K562 (cell line): ENCODE measurements around the gene FOXRED2. TPM values are rescaled to one million over a fixed set of nuclear protein-coding genes. Genes with fewer than 3 reads are reported as not detected.

Source experiments
- ARID1B ChIP-seq: fragments of 450-650 bp; IDR thresholded peaks from 2 replicates; pipeline ENCODE4 v1.6.1; 2016; ENCODE audit warnings: antibody characterized with exemption, mild to moderate bottlenecking, inconsistent platforms
- ARNT ChIP-seq, 2 experiments: fragments of 450-650 bp; IDR thresholded peaks; 2 replicates each; pipeline ENCODE4 v1.6.1; 2016; ENCODE audit warnings: mild to moderate bottlenecking in 1 of 2
- BCOR ChIP-seq: fragments of 450-650 bp; IDR thresholded peaks from 2 replicates; pipeline ENCODE4 v1.6.1; 2016
- CHD2 ChIP-seq: IDR thresholded peaks from 2 replicates; pipeline ENCODE4 v1.6.1; 2011; ENCODE audit warnings: low read depth, low read length
- DPF2 ChIP-seq: fragments of 450-650 bp; IDR thresholded peaks from 2 replicates; pipeline ENCODE4 v1.6.1; 2016
- GTF2B ChIP-seq: IDR thresholded peaks from 2 replicates; pipeline ENCODE4 v1.6.1; 2011; ENCODE audit not compliant: insufficient read length; ENCODE audit errors: extremely low read depth
- JUN ChIP-seq, 2 experiments: sonication (generic) in 1 of 2; formaldehyde crosslinking in 1 of 2; IDR thresholded peaks; 2 replicates each; pipeline versions ENCODE4 v1.6.1 to v1.8.0; 2012 to 2022; ENCODE audit warnings: borderline replicate concordance in 2 of 2, mild to moderate bottlenecking in 2 of 2, improper control_type of control experiment in 1 of 2, low read depth in 1 of 2, low read length in 1 of 2, missing genetic modification reagents in 1 of 2
- KLF6 ChIP-seq: fragments of 250-450 bp; sonication (Bioruptor Pico); IDR thresholded peaks from 2 replicates; pipeline ENCODE4 v1.4.0; 2020; ENCODE audit warnings: mild to moderate bottlenecking, moderate library complexity, borderline replicate concordance
- LARP7 ChIP-seq: fragments of 450-650 bp; IDR thresholded peaks from 2 replicates; pipeline ENCODE4 v1.6.1; 2016
- MYNN ChIP-seq, 2 experiments: sonication (generic); formaldehyde crosslinking in 1 of 2; IDR thresholded peaks; 2 replicates each; pipeline versions ENCODE4 v1.5.0 to v1.6.1; 2016 to 2020; ENCODE audit warnings: antibody characterized with exemption in 1 of 2, missing genetic modification reagents in 1 of 2
- NFIX ChIP-seq: fragments of 250-450 bp; sonication (Bioruptor Pico); IDR thresholded peaks from 2 replicates; pipeline ENCODE4 v1.4.0; 2020; ENCODE audit warnings: low read depth, mild to moderate bottlenecking, moderate library complexity
- SMAD1 ChIP-seq: fragments of 150-350 bp; IDR thresholded peaks from 2 replicates; pipeline ENCODE4 v1.6.1; 2014; ENCODE audit warnings: low read length, low read depth; ENCODE audit not compliant: partially characterized antibody
- SREBF1 ChIP-seq: fragments of 150-350 bp; IDR thresholded peaks from 2 replicates; pipeline ENCODE4 v1.6.1; 2014; ENCODE audit warnings: antibody characterized with exemption, low read depth, low read length, borderline replicate concordance
- U2AF1 ChIP-seq: fragments of 200-400 bp; formaldehyde crosslinking; optimal IDR thresholded peaks from 2 replicates; pipeline ENCODE3; 2017; ENCODE audit warnings: mild to moderate bottlenecking, low read depth, low read length, moderate library complexity
- ZNF121 ChIP-seq: sonication (generic); formaldehyde crosslinking; conservative IDR thresholded peaks from 2 replicates; pipeline ENCODE4 v1.8.0; 2022; ENCODE audit warnings: missing genetic modification reagents
- ZNF589 ChIP-seq: fragments of 200-800 bp; sonication (Bioruptor generic); IDR thresholded peaks from 2 replicates; pipeline ENCODE4 v1.6.1; 2016; ENCODE audit warnings: low read depth, missing genetic modification characterization, missing compliant biosample characterization
- ZNF592 ChIP-seq: fragments of 450-650 bp; IDR thresholded peaks from 2 replicates; pipeline ENCODE4 v1.6.1; 2017; ENCODE audit warnings: antibody characterized with exemption, mild to moderate bottlenecking
- ZNF609 ChIP-seq: sonication (generic); formaldehyde crosslinking; IDR thresholded peaks from 2 replicates; pipeline ENCODE4 v1.8.1; 2023; ENCODE audit warnings: missing genetic modification reagents, mild to moderate bottlenecking, borderline replicate concordance
- ZNF785 ChIP-seq: fragments of 250-450 bp; sonication (Bioruptor Pico); IDR thresholded peaks from 2 replicates; pipeline ENCODE4 v1.4.0; 2020; ENCODE audit warnings: mild to moderate bottlenecking
- polyA plus RNA-seq, 8 experiments: library from polyadenylated mRNA; depleted of rRNA in 4 of 8; stranded (reverse) in 5 of 8; unstranded in 3 of 8; fragments of >200 nt; fragmentation: Nextera tagmentation in 2 of 8; fragmentation: Illumina TruSeq in 1 of 8; extraction: Ambion mirVana in 2 of 8; extraction: Trizol in 1 of 8; gene quantifications; 2 replicates each; pipeline versions ENCODE4 v1.2.1 to v1.2.3, GENCODE V29; 2011 to 2014; ENCODE audit warnings: inconsistent platforms in 1 of 8, missing spikeins in 1 of 8
- total RNA-seq, 7 experiments: library from RNA; depleted of rRNA in 6 of 7; stranded (reverse); fragments of >200 nt in 6 of 7; fragmentation: Illumina TruSeq in 2 of 7; extraction: Trizol in 2 of 7; gene quantifications; 2 replicates each; pipeline versions ENCODE4 v1.2.1 to v1.2.3, GENCODE V29; 2011 to 2021; ENCODE audit warnings: low replicate concordance in 1 of 7

Gene FOXRED2
- total and polyA plus RNA-seq, 9 of the 15 experiments (the other 6 are each of a cell fraction or from before 2014, with no cell fraction given): 2.8 to 48.4 (median 7.8) TPM

- TF ChIP-seq JUN (IDR thresholded peaks at IDR 0.05; ENCODE audit: borderline replicate concordance, low read depth, low read length) (peak; percentile 74), JUN (CRISPR knock-in tag; IDR thresholded peaks at IDR 0.05; ENCODE audit: borderline replicate concordance) (no peak), BCOR (peak; percentile 59), SMAD1 (no peak), GTF2B (no peak), CHD2 (no peak), ARNT (IDR thresholded peaks at IDR 0.05) (peak; percentile 56 to 84; a peak in 2 of 4 replicates), SREBF1 (no peak), MYNN (IDR thresholded peaks at IDR 0.05) (no peak), MYNN (CRISPR knock-in tag; IDR thresholded peaks at IDR 0.05) (no peak), LARP7 (no peak), ZNF785 (CRISPR knock-in tag) (no peak), ZNF589 (CRISPR knock-in tag) (no peak; the same call in 1 of the 2 replicates), NFIX (CRISPR knock-in tag) (no peak), ZNF609 (CRISPR knock-in tag) (no peak), U2AF1 (no peak), DPF2 (peak; percentile 92), KLF6 (CRISPR knock-in tag) (no peak), ARID1B (peak; percentile 89), ZNF592 (peak; percentile 41; the same call in 1 of the 2 replicates), ZNF121 (CRISPR knock-in tag) (no peak)
Measured at GRCh38 chr22:36478966-36479365, 27.9 kb downstream of the FOXRED2 start (continued).
